Measurements from ENCODE around the gene FBLN5. TPM values are rescaled to one million over a fixed set of nuclear protein-coding genes. Genes with fewer than 3 reads are reported as not detected.

The FBLN5 gene
- total and polyA plus RNA-seq, 9 of the 15 experiments (the other 6 are each of a cell fraction or from before 2014, with no cell fraction given), result 0.11 to 0.22 TPM; not detected in 7

DNA sequence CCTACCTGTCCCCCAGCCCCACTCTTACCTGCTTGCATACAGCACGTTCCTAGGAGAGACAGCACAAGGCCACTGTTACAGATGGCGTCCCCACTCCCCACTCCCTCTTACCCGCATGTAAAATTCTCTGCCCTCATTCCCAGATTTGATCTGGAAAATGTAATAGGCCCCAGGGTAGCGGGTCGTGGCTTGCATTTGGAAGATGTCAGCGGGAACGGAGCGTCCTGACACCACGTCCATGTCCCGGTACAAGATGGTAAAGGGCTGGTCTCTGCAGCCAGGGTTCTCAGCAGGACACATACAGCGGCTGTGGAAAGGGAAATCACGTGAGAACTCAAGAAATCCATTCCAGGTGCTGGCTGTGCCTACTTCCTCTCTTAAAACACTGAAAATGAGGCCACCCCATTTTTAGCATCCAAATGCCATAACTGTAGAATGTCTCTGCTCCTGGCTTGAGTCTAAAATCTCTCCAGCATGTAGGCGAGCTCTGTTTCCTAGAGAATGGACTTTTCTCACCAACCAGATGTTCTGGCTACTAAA is 70.0 kb downstream of the FBLN5 start:
- Histone ChIP-seq H3K27me3 (ENCODE audit: control insufficient read depth in 2 of 2, insufficient read depth in 2 of 2, low read length in 2 of 2) (peaks cover 0 to 31% of the 10 kb centered on the region in 2 experiments; a peak in 2 of 5 replicates), H4K20me1 (replicated peaks; ENCODE audit: control insufficient read depth, insufficient read depth, low read length) (no peaks in the 10 kb centered on the region; the same call in 1 of the 2 replicates), H3K36me3 (ENCODE audit: control insufficient read depth, insufficient read depth, low read length) (no peaks in the 10 kb centered on the region), H3K27ac (ENCODE audit: extremely low read depth, low read depth, low read length) (no peak overlapping the region), H3K79me2 (ENCODE audit: control insufficient read depth, insufficient read depth, low read length) (no peaks in the 10 kb centered on the region), H3K4me1 (replicated peaks in 1 of 2; ENCODE audit: control insufficient read depth in 2 of 2, insufficient read depth in 2 of 2, low read length in 2 of 2) (no peaks in the 10 kb centered on the region; a peak in 2 of 5 replicates), H3K9ac (ENCODE audit: insufficient read depth in 1 of 2, low read depth in 2 of 2, low read length in 2 of 2) (no peak overlapping the region), H3K4me2 (ENCODE audit: insufficient read depth, low read length) (no peak overlapping the region), H2AFZ (ENCODE audit: low read depth, low read length) (no peak overlapping the region), H3K9me3 (replicated peaks; ENCODE audit: control insufficient read depth, insufficient read depth, low read depth, low read length) (no peaks in the 10 kb centered on the region), H3K9me1 (ENCODE audit: control insufficient read depth, insufficient read depth, low read length) (no peaks in the 10 kb centered on the region), H3K4me3 (no peak overlapping the region)
- no peak for DNase-seq (ENCODE audit: extremely low read depth in 1 of 4, low spot score in 3 of 4)
- intact Hi-C loops (cut with micrococcal nuclease), result no loop called here
- 5% methylated on average over 11 of the region's 13 CpGs for WGBS (ENCODE audit: insufficient coverage, low coverage, missing lambda C conversion rate)
- CTCF ChIA-PET (ENCODE audit: low intra/inter-chr PET ratio), result no interaction called here
- POLR2A ChIA-PET, result no interaction called here
- TF ChIP-seq SETDB1 (IDR thresholded peaks at IDR 0.05; ENCODE audit: low read length) (no peak), PYGO2 (tag; IDR thresholded peaks at IDR 0.05) (no peak), TBP (optimal IDR thresholded peaks at IDR 0.05; ENCODE audit: low read depth, low read length) (no peak), SLC30A9 (CRISPR knock-in tag; IDR thresholded peaks at IDR 0.05) (no peak), ZNF561 (CRISPR knock-in tag; conservative IDR thresholded peaks at IDR 0.05) (no peak)
- TF ChIP-seq, protein P1, sequence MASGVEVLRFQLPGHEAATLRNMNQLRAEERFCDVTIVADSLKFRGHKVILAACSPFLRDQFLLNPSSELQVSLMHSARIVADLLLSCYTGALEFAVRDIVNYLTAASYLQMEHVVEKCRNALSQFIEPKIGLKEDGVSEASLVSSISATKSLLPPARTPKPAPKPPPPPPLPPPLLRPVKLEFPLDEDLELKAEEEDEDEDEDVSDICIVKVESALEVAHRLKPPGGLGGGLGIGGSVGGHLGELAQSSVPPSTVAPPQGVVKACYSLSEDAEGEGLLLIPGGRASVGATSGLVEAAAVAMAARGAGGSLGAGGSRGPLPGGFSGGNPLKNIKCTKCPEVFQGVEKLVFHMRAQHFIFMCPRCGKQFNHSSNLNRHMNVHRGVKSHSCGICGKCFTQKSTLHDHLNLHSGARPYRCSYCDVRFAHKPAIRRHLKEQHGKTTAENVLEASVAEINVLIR (CRISPR knock-in tag; IDR thresholded peaks at IDR 0.05), result no peak
- in situ Hi-C loops (cut with MboI), result no loop called here
- BruUV-seq (replicated peaks), result no TSS peak
- no peak for FAIRE-seq
- ATAC-seq, result no peak

All from K562 (cell line).